GM12892 (cell line): ENCODE measurements around the gene ATXN1.
"Not testable (repeated sequence)": the region's sequence is repeated elsewhere in the genome, so short reads cannot be mapped to it uniquely, and the experiment has no call there.

Experiments
- DNase-seq: peaks from one replicate; pipeline ENCODE4 v3.0.0; 2011; ENCODE audit not compliant: insufficient read length
- FAIRE-seq: peaks from 2 replicates; lab custom pipeline; 2011; peaks lifted over from hg19 to GRCh38; lab: Jason Lieb, UNC
- POLR2A ChIP-seq: IDR thresholded peaks from 2 replicates; pipeline ENCODE4 v1.6.1; 2011; ENCODE audit warnings: low read depth, low read length, control low read depth
- POLR2AphosphoS5 ChIP-seq: IDR thresholded peaks from 2 replicates; pipeline ENCODE4 v1.6.1; 2011; ENCODE audit warnings: low read depth, low read length, control low read depth
- TAF1 ChIP-seq: IDR thresholded peaks from 2 replicates; pipeline ENCODE4 v1.6.1; 2011; ENCODE audit warnings: low read depth, mild to moderate bottlenecking, control low read depth, low read length, borderline replicate concordance

The ATXN1 gene

DNA sequence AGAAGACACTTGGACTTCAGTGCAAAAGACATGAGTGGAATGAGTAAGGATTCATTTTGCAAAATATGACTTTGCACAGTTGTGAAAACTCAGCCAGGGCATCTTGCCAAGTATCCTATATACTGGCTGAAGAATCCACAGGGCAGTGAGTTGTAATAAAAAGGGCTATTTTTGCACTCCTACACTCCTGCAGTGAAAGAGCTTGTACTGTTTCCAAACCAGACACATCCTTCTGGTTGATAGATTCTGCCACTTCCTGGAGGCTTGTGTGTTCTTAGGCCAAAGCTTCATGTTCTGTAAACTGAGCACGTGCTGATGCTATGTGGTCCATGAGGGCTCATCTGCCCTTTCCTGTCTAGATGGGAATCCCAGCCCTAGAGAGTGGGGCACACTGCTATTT is 488.0 kb downstream of the ATXN1 start:
- FAIRE-seq = no peak
- no peak for DNase-seq

DNA sequence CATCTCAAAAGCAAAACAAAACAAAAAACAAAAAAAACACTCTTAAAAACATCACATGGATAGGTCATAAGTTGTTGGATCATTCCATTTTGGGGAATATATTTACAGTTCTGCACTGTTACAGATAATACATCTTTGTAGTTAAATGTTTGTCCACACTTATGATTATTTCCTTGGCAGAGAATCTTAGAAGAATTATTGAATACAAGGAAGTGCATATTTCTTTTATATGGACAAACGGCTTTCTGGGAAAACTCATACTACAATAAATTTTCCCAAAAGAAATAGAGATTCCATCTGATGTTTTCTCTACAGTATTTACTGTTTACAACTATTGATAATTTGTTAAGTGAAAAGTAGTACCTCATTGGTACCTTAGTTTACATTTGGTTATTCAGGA is 489.1 kb downstream of the ATXN1 start:
- no peak for TF ChIP-seq POLR2AphosphoS5
- TF ChIP-seq TAF1 = no peak
- no peak for TF ChIP-seq POLR2A
- no peak for FAIRE-seq

More for the DNA sequence above, 488.0 kb downstream of the ATXN1 start:
- TF ChIP-seq TAF1 (no peak), POLR2AphosphoS5 (no peak), POLR2A (no peak)

DNA sequence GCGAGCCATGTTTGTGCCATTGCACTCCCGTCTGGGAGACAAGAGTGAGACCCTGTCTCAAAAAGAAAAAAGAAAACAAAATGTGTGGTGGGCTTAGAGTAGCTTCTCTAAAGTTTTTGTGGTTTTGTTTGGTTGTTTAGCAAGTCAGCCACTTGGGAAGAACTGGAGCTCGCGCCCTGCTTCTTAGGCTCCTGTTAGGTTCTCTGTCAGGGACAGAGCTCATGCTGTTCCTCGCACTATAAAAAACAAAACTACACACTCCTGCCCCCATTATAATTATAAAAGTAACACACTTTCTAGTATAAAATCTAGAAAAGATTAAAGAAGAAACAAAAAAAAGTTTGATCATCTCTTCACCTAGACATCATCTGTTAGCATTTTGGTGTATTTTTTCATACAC is 489.8 kb downstream of the ATXN1 start:
- DNase-seq = no peak
- TF ChIP-seq POLR2A (no peak), POLR2AphosphoS5 (no peak), TAF1 (no peak)
- no peak for FAIRE-seq

More for the DNA sequence above, 489.1 kb downstream of the ATXN1 start:
- no peak for DNase-seq

DNA sequence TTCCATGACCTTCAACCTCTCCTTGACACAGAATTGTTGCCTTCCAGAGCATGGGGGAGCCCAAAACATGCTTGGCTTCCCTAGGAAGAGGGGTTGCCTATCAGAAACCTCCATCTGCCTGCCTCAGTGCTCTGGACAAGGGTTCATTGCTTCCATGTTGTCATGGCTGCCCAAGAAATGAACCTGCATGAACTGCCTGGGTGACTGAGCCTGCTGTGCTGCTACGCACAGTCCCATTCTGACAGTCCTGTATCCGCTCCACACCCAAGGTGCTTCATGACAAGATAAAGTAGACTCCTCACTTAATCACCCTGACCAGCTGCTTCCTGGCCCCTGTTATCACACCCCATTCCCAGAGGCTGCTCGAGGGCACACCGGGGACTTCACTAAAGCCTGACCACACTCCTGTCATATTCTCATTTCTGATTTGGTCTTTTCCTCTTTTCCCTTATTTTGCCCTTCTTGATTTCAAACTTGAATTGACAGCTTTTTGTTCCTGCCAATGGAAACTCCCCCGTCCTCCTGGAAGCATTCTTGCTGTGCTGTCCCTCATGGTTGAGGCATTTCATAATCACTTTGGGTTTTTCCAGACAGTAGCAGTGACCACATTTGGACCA is 491.0 kb downstream of the ATXN1 start:
- no peak for FAIRE-seq

DNA sequence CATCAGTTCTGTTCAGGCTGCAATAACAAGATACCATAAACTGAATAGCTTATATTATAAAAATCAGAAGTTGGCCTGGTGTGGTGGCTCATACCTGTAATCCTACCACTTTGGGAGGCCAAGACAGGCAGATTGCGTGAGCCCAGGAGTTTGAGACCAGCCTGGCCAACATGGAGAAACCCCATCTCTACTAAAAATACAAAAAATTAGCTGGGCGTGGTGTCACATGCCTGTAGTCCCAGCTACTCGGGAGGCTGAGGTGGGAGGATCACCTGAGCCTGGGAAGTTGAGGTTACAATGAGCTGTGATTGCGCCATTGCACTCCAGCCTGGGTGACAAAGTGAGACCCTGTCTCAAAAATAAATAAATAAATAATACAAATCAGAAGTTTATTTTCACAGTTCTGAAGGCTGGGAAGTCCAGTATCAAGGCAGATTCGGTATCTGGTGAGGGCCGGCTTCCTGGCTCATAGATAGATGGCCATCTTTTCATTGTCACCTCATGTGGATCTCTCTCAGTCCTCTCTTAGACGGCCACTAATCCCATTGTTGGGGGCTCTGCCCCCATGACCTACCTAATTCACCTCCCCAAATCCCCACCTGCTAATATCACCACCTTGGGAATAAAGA is 491.7 kb downstream of the ATXN1 start:
- not testable (repeated sequence) for FAIRE-seq, DNase-seq

More for the DNA sequence above, 491.0 kb downstream of the ATXN1 start:
- TF ChIP-seq POLR2AphosphoS5 (no peak), POLR2A (no peak), TAF1 (no peak)
- no peak for DNase-seq

DNA sequence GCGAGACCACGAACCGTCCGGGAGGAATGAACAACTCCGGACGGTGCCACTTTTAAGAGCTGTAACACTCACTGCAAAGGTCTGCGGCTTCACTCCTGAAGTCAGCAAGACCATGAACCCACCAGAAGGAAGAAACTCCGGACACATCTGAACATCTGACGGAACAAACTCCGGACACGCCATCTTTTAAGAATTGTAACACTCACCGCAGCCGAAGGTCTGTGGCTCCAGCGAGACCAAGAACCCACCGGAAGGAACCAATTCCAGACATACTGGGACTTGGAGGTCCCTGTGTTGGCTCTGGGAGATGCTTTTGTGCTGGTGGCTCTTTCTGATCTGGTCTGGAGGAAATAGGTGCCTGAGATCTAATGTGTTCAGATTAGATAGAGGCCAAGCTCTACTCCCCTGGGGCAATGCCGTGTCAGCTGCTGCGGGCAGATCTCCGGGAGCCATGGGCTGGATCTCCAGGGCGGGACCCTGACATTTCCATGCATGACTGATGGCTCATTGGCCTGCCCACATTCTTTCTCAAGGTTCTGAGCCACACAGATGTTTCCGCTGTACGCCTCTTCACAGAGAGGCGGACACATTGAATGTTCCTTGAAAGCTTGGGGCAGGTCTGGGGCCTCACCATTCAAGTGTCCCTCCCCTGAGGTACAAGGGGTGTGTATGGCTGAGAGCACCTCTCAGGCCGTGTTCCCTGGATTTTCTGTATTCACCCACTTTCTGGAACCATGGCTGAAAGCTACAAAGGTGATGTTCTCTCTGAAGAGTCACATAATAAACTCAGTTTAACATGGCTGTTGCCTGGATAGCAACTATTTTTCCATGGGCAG is 493.6 kb downstream of the ATXN1 start:
- FAIRE-seq (no peak), DNase-seq (no peak)
- TF ChIP-seq POLR2A (no peak), POLR2AphosphoS5 (no peak), TAF1 (no peak)

DNA sequence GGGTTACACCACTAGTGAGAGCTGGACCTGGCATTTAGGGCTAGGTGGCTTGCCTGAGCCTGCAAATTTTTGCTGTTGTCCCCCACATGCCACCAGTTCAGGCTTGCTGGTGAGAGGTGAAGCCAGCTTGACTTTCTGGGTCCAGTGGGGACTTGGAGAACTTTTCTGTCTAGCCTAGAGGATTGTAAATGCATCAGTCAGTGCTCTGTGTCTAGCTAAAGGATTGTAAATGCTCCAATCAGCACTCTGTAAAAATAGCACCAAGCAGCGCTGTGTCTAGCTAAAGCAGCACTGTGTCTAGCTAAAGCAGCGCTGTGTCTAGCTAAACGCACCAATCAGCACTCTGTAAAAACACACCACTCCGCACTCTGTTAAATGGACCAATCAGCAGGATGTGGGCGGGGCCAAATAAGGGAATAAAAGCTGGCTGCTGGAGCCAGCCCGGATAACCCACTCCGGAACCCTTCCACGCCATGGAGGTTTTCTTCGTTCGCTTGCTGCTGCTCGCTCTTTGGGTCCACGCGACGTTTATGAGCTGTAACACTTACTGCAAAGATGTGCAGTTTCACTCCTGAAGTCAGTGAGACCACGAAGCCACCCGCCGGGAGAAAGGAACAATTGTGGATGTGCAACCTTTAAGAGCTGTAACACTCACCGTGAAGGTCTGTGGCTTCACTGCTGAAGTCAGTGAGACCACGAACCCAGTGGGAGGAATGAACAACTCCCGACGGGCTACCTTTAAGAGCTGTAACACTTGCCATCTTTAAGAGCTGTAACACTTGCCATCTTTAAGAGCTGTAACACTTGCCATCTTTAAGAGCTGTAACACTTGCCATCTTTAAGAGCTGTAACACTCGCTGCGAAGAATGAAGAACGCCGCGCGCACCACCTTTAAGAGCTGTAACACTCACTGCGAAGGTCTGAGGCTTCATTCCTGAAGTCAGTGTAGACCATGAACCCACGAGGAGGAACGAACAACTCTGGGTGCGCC is 495.6 kb downstream of the ATXN1 start:
- DNase-seq (no peak), FAIRE-seq (no peak)
- TF ChIP-seq TAF1 = no peak
- TF ChIP-seq POLR2AphosphoS5 = no peak
- TF ChIP-seq POLR2A = no peak

DNA sequence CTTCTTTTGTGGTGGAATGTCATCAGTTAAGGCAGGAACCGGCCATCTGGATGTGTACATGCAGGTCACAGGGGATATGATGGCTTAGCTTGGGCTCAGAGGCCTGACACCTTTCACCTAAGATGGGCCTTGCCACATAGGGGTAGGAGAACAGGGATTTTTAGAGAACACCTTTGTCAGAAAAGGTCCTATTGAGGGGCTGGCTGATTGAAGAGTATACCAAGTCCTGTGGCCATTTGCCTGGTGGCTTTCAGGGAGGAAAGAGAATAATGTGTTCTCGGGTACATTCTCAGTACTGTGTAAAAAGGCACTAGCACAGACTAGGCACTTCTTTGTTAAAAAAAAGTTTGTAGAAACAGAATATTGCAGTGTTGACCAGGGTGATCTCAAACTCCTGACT is 496.5 kb downstream of the ATXN1 start:
- no peak for DNase-seq
- FAIRE-seq = no peak
- TF ChIP-seq TAF1 (no peak), POLR2A (no peak), POLR2AphosphoS5 (no peak)

DNA sequence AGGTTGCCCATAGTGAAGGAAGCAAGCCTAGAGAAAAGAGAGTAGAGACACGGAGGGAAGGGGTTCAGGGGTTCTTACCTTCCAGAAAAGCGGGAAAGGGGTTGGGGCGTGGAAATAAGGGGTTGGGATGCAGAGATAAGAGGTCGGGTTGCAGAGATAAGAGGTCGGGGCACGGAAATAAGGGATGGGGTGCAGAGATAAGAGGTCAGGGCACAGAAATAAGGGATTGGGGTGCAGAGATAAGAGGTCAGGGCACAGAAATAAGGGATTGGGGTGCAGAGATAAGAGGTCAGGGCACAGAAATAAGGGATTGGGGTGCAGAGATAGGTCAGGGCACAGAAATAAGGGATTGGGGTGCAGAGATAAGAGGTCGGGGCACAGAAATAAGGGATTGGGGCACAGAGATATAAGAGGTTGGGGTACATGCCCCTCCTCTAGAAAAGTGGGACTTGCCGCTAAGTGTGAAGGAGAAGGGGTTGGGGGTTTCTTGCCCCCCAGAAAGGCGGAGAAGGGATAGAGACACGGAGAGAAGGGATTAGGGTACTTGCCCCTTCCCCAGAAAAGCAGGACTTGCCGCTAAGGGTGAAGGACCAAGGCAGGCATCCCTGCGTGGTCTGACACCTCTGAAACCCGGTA is 497.7 kb downstream of the ATXN1 start:
- not testable (repeated sequence) for FAIRE-seq, DNase-seq

DNA sequence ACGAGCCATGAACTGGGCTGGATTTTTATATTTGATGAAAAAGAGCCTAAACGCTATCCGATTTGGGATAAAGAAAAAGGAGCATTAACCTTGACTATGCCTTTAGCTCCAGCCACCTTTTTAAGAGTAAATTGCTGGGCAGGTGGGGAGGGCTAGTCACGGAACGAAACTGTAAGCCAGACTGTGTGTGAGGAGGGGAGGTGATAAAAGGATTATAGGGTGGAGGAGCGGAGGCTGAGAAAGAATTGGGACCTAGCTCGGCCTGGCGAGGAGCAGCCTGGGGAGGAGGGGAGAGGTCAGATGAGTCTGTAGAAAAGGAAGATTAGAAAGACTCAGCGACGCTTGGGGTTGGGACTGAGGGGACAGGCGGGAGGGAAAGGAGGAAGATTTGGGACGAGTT is 498.5 kb downstream of the ATXN1 start:
- not testable (repeated sequence) for FAIRE-seq, DNase-seq

DNA sequence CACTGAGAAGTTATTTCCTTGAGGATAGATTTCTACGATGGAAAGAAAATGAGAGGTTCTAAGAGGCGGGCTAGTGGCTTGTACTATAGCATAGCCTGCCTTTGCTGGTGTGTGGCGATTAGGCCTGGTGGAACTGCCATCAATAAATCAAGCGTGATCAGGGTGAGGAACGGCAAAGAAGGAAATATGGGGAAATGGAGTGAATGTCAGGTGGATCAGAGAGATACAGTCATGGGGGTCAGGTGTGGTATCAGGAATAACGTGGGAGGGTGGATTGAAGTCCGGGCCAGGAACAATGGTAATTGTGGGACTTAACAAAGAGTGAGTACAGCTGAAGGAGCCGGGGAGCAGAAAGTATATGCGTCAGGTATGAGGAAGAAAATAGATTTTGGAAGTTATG is 500.7 kb downstream of the ATXN1 start:
- not testable (repeated sequence) for DNase-seq, FAIRE-seq

DNA sequence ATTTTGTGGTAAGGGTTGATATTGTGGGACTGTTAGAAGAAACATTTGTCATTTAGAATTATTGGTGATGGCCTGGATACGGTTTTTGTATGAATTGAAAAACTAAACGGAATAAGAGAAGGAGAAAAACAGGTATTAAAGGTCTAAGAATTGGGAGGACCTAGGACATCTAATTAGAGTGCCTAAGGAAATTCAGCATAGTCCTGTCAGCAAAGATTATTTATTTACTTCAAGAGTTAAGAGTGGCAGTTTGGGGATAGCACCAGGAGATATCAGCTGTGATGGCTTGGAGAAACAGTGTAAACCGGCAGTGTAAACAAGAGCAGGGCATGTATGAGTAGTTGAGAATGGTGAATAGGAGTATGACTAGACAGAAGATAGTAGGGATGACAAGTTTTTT is 501.7 kb downstream of the ATXN1 start:
- not testable (repeated sequence) for FAIRE-seq, DNase-seq
